Stimulated activated CD8-positive, alpha-beta memory T cell treated with anti-CD3 and anti-CD28 coated beads, Interleukin-7, amount 100 ng/mL, for 1 hour (primary cell): ENCODE measurements around the gene MS4A8.

Experiments used
- DNase-seq, 2 donors: peaks; one replicate each; pipeline ENCODE4 v3.0.0-alpha.2; 2020; ENCODE audit warnings: low read depth in 2 of 2

The MS4A8 gene

DNA sequence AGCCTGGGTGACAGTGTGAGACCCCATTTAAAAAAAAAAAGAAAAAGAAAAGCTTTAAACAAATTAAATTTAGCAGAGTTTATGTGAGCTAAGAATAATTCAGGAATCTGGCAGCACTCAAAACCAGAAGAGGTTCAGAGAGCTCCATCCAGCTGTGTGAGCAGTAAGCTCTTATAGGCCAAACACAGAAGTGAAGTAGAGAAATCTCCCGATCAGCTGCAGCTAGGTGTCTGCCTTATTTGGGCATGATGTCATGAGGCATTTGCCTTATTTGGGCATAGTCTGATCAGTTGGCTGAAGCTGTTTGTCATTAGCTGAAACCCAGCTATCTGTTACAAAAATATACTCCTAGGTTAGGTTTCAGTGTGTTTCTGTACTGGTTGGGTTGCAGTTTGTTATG, 65.5 kb downstream of the MS4A8 start:
- no peak for DNase-seq

DNA sequence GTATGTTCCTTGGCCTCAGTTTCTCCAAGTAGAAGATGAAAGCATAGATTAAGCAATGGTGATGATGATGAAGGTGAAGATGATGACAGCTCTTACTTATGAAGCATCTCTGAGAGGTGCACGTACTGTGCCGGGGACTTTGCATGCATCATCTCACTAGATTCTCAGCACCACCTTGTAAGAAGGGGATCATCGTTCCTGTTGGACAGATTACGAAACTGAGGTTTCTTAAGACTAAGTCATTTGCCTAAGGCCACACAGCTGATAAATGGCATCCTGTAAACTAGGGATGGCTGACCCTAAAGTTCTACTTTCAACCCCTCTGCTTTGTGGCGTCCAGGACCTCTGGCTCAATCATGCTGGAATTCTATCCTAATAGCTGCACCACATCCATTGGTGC, 65.9 kb downstream of the MS4A8 start:
- DNase-seq: no peak
